Esophagus (tissue), 2 donors: ENCODE data around the gene SUN1. TPM values are rescaled to one million over a fixed set of nuclear protein-coding genes. Genes with fewer than 3 reads are reported as not detected.

Source experiments
- H3K27ac ChIP-seq, 2 donors: one replicate each; pipeline ENCODE4 v1.5.1; 2013; ENCODE audit warnings: low read depth in 2 of 2, mild to moderate bottlenecking in 2 of 2, inconsistent platforms in 1 of 2, low read length in 1 of 2, moderate library complexity in 1 of 2
- H3K27me3 ChIP-seq, 2 donors: one replicate each; pipeline ENCODE4 v1.6.1; 2013; ENCODE audit warnings: low read length in 2 of 2, control low read depth in 1 of 2, mild to moderate bottlenecking in 1 of 2; ENCODE audit not compliant: insufficient read depth in 2 of 2, control insufficient read depth in 1 of 2
- H3K36me3 ChIP-seq, 2 donors: one replicate each; pipeline ENCODE4 v1.6.1; 2013; ENCODE audit warnings: low read length in 1 of 2; ENCODE audit not compliant: control insufficient read depth in 2 of 2, insufficient read depth in 2 of 2
- H3K4me1 ChIP-seq, 2 donors: one replicate each; pipeline ENCODE4 v1.6.1; 2013; ENCODE audit warnings: low read length in 1 of 2; ENCODE audit not compliant: control insufficient read depth in 2 of 2, insufficient read depth in 2 of 2
- H3K4me3 ChIP-seq, 2 donors: one replicate each; pipeline ENCODE4 v1.5.1; 2013; ENCODE audit warnings: low read length in 2 of 2, mild to moderate bottlenecking in 2 of 2, low read depth in 1 of 2, moderate library complexity in 1 of 2
- H3K9me3 ChIP-seq, 2 donors: one replicate each; pipeline ENCODE4 v1.6.1; 2013; ENCODE audit warnings: mild to moderate bottlenecking in 2 of 2, low read depth in 1 of 2, low read length in 1 of 2, moderate library complexity in 1 of 2; ENCODE audit not compliant: control insufficient read depth in 2 of 2, insufficient read depth in 1 of 2
- whole genome bisulfite sequencing, 2 donors: extraction: QIAGEN DNeasy Blood & Tissue Kit; methylation state at CpG; one replicate each; pipeline ENCODE4 v1.1.7; 2013; 5-methylcytosine and 5-hydroxymethylcytosine counted together
- polyA plus RNA-seq, 2 donors: library from polyadenylated mRNA; stranded (reverse); fragments of 200-250 nt; gene quantifications; one replicate each; pipeline ENCODE4 v1.2.3, GENCODE V29; 2013
- donor health status: healthy with polysubstance abuse.
- donor health status: Bipolar disorder and iron deficiency.

SUN1 gene
- polyA plus RNA-seq, 2 donors, result 54.7 to 91.6 TPM

DNA sequence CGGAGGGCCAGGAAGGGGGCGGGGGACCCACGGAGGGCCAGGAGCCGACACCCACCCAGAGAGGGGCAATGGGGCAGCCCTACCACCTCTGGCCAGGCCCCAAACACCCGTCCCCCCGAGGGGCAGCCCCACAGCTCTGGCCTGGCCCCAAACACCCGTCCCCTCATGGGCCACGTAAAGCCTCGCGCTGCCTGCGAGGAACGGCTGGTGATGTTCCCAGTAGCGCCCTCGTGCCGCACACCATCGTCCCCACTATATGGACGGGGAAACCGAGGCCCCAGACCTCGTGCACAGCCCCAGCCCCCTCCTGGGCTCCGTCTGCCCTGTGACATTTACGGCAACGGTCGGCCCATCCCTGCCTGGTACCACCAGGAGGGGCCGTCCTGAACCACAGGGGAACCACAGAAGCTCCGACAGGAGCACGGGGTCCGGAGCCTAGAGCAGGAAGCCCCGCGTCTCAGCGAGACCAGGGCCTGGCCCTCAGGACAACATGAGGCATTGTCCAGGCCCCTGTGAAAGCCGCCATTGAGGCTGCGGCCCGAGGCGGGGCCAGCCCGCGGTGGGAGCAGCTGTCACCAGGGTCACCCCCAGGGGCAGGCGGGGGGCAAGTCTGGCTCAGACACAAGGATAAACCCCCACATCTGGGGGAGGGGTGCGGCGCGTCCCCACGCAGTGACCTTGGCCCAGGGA is 79.7 kb downstream of the SUN1 start:
- no peak overlapping the region for H3K4me3 ChIP-seq

DNA sequence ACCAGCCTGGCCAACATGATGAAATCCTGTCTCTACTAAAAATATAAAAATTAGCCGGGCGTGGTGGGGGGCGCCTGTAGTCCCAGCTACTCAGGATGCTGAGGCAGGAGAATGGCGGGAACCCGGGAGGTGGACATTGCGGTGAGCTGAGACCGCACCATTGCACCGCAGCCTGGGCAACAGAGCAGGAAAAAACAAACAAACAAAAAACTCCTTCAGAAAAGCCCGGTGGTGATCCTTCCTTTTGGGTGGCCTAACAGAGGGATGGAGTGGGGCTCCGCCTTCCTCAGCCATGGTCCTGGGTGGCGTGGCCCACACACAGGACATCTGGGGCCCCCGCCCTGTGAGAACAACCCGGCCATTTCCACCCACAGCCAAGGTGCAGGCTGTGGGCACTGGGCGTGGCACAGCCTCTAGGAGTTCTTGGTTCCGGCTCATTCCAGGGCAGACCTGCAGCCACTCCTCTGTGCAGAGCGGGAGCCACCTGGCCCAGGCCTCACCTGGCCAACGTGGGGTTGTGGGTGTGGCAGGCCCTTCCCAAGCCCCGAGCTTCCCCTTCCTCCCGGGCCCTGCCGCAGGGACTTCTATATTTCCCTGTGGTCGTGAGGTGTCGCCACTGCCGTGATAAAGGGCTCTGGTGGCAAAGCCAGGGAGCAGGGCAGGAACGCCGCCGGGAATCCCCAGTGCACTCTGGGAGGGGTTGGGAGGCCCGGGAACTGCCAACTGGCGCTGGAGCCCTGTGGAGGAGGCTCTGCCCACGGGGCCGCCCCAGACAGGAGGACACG is 81.7 kb downstream of the SUN1 start:
- Histone ChIP-seq H3K36me3 (no peaks in the 10 kb centered on the region), H3K27ac (peak overlapping the region in 1 of 2 donors; percentile 17), H3K4me3 (no peak overlapping the region), H3K4me1 (peaks cover 0 to 21% of the 10 kb centered on the region in 2 donors), H3K27me3 (no peaks in the 10 kb centered on the region), H3K9me3 (no peaks in the 10 kb centered on the region)
- WGBS, 2 donors, result 49 to 56% methylated on average over 30 to 31 of the region's 31 CpGs

More for the DNA sequence above, 79.7 kb downstream of the SUN1 start:
- 89 to 91% methylated on average over 35 to 41 of the region's 41 CpGs for WGBS, 2 donors
- Histone ChIP-seq H3K27ac (no peak overlapping the region), H3K36me3 (peaks cover 0 to under 1% of the 10 kb centered on the region in 2 donors), H3K27me3 (no peaks in the 10 kb centered on the region), H3K9me3 (no peaks in the 10 kb centered on the region), H3K4me1 (peaks cover 4 to 21% of the 10 kb centered on the region in 2 donors)

DNA sequence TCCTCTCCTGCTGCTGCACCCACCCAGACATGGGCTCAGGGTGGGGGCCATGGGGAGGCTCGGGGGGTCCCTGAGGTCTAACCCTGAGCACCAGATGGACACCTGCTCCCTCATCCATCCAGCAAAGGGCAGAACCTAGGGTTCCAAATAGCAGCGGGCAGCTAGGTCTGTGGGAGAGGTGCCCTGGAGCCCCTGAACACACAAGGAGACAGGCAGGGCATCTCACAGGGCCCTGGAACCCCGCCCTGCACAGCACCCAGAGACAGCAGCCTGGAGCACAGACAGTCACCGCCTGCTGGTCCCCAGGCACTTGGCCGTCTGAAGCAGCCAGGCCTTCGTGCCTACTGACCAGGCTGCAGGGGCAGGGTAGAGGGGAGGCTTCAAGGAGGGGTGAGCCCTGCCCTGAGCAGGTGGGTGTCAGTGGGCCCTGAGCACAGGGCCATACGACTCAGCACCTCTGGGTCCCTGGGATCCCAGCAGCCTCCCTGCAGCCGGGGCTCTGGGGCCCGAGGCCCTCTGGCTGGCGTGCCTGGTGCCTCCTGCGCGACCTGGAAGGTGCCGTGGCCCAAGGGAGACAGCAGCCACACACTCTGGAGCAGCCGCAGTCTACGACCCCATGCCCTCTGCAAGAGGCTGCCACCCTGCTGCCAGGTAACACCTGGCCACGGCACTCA is 82.4 kb downstream of the SUN1 start:
- WGBS, 2 donors, result 73 to 84% methylated on average over 15 to 16 of the region's 16 CpGs
- Histone ChIP-seq H3K4me3 (no peak overlapping the region), H3K36me3 (no peaks in the 10 kb centered on the region), H3K27me3 (no peaks in the 10 kb centered on the region), H3K27ac (peak overlapping the region in 1 of 2 donors; percentile 17), H3K9me3 (no peaks in the 10 kb centered on the region), H3K4me1 (peaks cover 0 to 20% of the 10 kb centered on the region in 2 donors)

DNA sequence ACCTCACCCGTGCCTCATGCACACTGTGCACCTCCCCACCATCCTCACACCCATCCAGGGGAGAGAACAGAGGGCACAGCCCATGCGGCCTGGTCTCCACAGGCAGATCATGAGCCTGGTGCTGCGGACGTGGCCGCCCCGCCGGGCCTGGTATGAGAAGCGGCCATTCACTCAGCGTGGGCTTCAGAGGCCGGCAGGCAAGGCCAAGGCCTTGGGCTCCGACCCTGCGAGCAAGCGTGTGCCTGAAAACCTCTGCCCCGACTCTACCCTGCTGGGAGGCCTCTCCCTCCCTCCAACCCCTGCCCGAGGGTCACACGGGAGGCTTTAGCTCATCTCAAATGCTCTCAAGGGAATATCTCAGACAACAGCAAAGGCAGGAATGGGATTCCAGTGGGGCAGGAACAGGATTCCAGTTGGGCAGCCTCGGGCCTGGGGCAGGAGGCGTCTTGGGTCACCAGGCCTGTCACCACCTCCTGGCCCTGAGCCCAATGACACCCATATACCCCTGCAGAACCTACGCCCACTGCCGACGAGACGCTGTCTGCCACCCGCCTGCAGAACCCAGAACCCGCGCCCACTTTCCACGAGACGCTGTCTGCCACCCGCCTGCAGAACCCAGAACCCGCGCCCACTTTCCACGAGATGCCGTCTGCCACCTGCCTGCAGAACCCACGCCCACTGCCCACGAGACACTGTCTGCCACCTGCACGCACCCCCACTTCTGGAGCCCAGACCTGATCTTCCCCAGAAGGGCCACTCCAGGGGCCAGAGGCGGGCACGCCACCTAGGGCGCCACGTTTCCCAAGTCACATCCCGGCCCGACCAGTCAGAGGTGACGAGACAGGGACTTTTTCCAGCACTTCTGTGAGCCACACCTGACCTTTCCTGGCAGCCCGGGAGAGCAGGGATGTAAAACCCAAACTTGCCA is 83.3 kb downstream of the SUN1 start:
- 80 to 83% methylated on average over 42 to 43 of the region's 43 CpGs for WGBS, 2 donors
- H3K27me3 ChIP-seq, result no peaks in the 10 kb centered on the region
- H3K36me3 ChIP-seq, result no peaks in the 10 kb centered on the region
- no peak overlapping the region for H3K4me3 ChIP-seq
- no peaks in the 10 kb centered on the region for H3K9me3 ChIP-seq
- peaks cover 0 to 17% of the 10 kb centered on the region in 2 donors for H3K4me1 ChIP-seq
- no peak overlapping the region for H3K27ac ChIP-seq

DNA sequence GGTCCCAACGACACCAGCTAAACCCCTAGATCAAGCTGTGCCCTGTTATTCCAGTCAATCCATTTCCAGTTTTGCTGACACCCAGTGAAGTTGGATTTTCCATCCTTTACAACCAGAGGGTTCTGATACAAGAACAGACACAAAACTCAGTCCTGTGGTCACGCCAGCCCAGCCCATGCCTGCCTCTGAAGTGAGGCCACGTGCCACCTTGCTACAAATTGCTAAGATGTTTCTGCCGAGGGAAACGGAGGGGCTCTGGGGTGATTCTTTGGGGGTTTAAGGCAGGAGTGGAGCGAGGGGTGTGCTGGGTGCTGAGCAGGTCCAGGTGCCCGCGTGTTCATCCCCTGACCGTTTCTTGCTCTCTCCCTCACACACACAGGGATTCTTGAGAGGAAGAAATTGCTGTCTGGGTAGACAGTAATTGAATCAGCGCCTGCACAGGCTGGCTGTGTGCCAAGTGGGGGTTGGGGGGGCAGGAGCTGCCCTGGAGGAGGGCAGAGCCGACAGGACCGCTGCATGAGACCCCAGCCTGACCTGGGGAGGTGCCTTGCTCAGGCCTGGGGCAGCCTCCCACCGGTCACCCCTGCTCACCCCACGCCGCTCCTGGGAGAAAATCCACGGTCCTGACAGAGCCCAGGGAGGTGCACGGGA is 84.1 kb downstream of the SUN1 start:
- 28 to 37% methylated on average over 17 of the region's 17 CpGs for WGBS, 2 donors

DNA sequence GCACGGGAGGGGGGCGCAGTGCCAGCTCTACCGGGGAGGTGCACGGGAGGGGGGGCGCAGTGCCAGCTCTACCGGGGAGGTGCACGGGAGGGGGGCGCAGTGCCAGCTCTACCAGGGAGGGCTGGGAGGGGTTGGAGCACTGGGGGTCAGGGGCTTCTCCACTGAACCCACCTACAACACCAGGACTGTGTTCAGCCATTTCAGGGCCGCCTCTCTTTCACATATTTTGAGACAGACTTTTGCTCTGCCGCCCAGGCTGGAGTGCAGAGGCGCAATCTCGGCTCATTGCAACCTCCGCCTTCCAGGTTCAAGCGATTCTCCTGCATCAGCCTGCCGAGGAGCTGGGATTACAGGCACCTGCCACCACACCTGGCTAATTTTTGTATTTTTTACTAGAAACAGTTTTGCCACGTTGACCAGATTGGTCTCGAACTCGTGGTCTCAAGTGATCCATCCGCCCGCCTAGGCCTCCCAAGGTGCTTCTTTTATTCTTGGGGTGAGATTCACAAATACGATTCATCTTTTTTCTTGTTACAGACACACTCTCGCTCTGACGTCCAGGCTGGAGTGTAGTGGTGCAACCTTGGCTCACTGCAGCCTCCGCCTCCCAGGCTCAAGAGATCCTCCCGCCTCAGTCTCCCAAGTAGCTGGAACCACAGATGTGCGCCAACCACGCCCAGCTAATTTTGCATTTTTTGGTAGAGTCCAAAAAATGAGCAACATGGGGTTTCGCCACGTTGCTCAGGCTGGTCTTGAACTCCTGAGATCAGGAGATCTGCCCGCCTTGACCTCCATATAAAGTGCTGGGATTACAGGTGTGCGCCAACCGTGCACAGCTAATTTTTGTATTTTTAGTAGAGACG is 85.2 kb downstream of the SUN1 start:
- H3K4me1 ChIP-seq, result peaks cover 0 to 19% of the 10 kb centered on the region in 2 donors
- WGBS, 2 donors, result 73 to 86% methylated on average over 27 to 31 of the region's 33 CpGs

More for the DNA sequence above, 84.1 kb downstream of the SUN1 start:
- H3K4me3 ChIP-seq, result no peak overlapping the region
- no peaks in the 10 kb centered on the region for H3K36me3 ChIP-seq
- H3K9me3 ChIP-seq, result no peaks in the 10 kb centered on the region
- H3K27ac ChIP-seq, result no peak overlapping the region
- peaks cover 0 to 17% of the 10 kb centered on the region in 2 donors for H3K4me1 ChIP-seq
- no peaks in the 10 kb centered on the region for H3K27me3 ChIP-seq

DNA sequence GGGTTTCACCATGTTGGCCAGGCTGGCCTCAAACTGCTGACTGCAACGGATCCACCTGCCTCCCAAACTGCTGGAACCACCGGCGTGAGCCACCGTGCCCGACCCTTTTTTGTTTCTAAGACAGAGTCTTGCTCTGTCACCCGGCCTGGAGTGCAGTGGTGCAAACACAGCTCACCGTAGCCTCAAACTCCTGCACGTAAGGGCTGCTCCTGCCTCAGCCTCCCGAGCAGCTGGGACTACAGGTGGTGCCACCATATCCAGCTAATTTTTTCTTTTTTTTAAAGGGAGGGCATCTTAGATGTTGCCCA is 85.8 kb downstream of the SUN1 start:
- H3K27me3 ChIP-seq, result no peaks in the 10 kb centered on the region
- H3K27ac ChIP-seq, result no peak overlapping the region
- H3K4me3 ChIP-seq, result no peak overlapping the region
- WGBS, 2 donors, result 92 to 95% methylated on average over 9 of the region's 9 CpGs
- no peaks in the 10 kb centered on the region for H3K9me3 ChIP-seq
- H3K36me3 ChIP-seq, result no peaks in the 10 kb centered on the region
- peaks cover 0 to 19% of the 10 kb centered on the region in 2 donors for H3K4me1 ChIP-seq

More for the DNA sequence above, 85.2 kb downstream of the SUN1 start:
- Histone ChIP-seq H3K27ac (no peak overlapping the region), H3K36me3 (no peaks in the 10 kb centered on the region), H3K9me3 (no peaks in the 10 kb centered on the region), H3K27me3 (no peaks in the 10 kb centered on the region), H3K4me3 (no peak overlapping the region)

DNA sequence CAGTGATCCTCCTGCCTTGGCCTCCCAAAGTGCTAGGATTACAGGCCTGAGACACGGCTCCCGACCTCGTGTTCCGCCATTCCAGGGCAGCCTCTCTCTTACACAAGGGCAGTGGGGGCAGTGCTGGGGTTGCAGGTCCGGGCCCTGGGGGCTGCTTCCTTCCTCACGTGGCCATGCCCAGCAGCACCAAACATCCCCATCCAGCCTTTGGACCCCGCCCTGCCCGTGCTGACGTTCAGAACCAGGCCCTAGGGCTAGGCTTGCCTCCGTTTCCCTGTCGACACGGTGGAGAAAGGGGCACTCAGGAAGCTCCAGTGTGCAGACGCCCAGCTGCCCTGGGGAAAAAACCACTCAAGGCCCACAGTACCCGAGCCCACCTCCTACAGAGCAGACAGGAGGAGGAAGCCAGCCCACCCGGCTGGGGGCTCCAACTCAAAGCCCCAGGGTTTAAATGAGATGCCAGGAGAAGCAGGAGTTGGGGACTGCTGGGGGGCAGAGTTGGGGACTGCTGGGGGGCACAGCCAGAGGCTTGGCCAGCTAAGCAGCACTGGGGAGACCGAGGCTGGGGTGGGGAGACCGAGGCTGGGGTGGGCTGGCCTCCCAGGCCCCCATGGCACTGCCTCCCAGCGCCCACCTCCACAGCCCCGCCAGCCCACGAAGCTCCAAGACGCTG is 86.3 kb downstream of the SUN1 start:
- WGBS, 2 donors, result 83 to 90% methylated on average over 21 of the region's 21 CpGs
- Histone ChIP-seq H3K27ac (no peak overlapping the region), H3K9me3 (no peaks in the 10 kb centered on the region), H3K27me3 (no peaks in the 10 kb centered on the region), H3K36me3 (no peaks in the 10 kb centered on the region), H3K4me1 (peaks cover 0 to 19% of the 10 kb centered on the region in 2 donors), H3K4me3 (no peak overlapping the region)
